Activated naive CD8-positive, alpha-beta T cell treated with anti-CD3 and anti-CD28 coated beads for 36 hours (primary cell): ENCODE measurements around the gene CORO1C. TPM values are rescaled to one million over a fixed set of nuclear protein-coding genes. Genes with fewer than 3 reads are reported as not detected.

ENCODE experiments used
- DNase-seq: peaks from one replicate; pipeline ENCODE4 v3.0.0; 2021
- H3K27ac Mint-ChIP-seq: one replicate; pipeline ENCODE4 v1.8.0; 2022; ENCODE audit warnings: mild to moderate bottlenecking, moderate library complexity, mixed read lengths
- H3K27me3 Mint-ChIP-seq: one replicate; pipeline ENCODE4 v1.8.0; 2022; ENCODE audit warnings: mild to moderate bottlenecking, mixed read lengths
- H3K36me3 Mint-ChIP-seq: one replicate; pipeline ENCODE4 v1.8.0; 2021; ENCODE audit warnings: mild to moderate bottlenecking, mixed read lengths
- H3K4me1 Mint-ChIP-seq: one replicate; pipeline ENCODE4 v1.8.0; 2021; ENCODE audit warnings: mixed read lengths
- H3K4me3 Mint-ChIP-seq: one replicate; pipeline ENCODE4 v1.8.0; 2022; ENCODE audit warnings: mild to moderate bottlenecking, moderate library complexity, mixed read lengths
- H3K9me3 Mint-ChIP-seq: one replicate; pipeline ENCODE4 v1.8.0; 2022; ENCODE audit warnings: mixed read lengths
- total RNA-seq, 2 experiments: library from RNA; stranded (reverse); gene quantifications; one replicate each; pipeline ENCODE4 v1.2.3, GENCODE V29; 2021

CORO1C gene
- total RNA-seq, 2 experiments from 2014 or later: 87.4 to 90.6 TPM

GRCh38 chr12:108647585-108648287 is 83.6 kb downstream of the CORO1C start:
- Mint-ChIP-seq H3K4me3 (no peak overlapping the region), H3K4me1 (peaks cover 36% of the 10 kb centered on the region), H3K36me3 (peaks cover 29% of the 10 kb centered on the region), H3K27ac (no peak overlapping the region), H3K27me3 (no peaks in the 10 kb centered on the region), H3K9me3 (no peaks in the 10 kb centered on the region)
- DNase-seq: no peak

GRCh38 chr12:108646600-108647579 is 84.4 kb downstream of the CORO1C start:
- no peak for DNase-seq
- no peak overlapping the region for H3K4me3 Mint-ChIP-seq
- H3K4me1 Mint-ChIP-seq: peaks cover 34% of the 10 kb centered on the region
- H3K27ac Mint-ChIP-seq: peak overlapping the region; percentile 80
- H3K36me3 Mint-ChIP-seq: peaks cover 29% of the 10 kb centered on the region
- H3K27me3 Mint-ChIP-seq: no peaks in the 10 kb centered on the region
- no peaks in the 10 kb centered on the region for H3K9me3 Mint-ChIP-seq

DNA sequence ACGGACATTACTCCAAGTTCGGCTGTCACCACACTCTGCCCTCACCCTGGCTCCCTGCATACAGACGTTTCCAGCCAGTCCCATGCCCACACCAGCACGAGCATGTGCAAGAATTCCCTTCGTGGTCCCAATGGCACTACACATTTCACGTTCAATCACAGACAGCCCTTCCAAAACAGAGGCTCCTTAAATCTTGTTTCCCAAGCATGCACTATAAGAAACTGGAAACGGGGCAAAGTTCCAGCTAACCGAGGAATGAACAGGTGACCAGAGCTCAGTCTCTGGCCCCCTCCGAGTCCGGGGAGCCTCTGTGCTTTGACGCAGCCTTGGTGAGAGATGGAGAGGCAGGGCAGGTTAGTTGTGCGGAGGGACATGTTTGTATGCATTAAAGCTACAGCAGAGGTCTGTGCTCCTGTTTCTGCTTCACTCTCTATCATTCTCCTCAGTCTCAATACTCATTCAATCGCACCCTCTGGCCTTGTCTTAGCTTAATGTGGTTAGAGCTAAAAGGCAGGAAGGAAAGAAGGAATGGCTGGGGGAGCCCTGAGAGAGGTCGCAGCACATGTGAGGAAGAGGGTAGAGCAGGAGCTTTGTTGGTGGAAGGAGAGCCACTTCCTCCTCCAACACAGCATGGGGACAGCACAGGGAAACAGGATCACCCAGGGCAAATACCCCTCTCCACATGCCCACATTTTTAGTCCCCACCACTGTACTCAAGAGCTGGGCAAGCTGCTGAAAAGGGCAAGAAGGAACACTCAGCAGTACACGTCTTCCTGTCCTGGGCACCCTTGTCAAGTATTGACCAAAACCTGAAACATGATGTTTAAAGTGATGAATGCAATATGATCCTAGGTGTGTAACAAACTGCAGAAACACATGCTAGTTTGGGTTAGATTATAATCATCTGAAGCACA is 85.4 kb downstream of the CORO1C start:
- DNase-seq: no peak
- Mint-ChIP-seq H3K4me1 (peaks cover 36% of the 10 kb centered on the region), H3K27ac (peak overlapping the region; percentile 80), H3K4me3 (peak overlapping the region; percentile 23), H3K27me3 (no peaks in the 10 kb centered on the region), H3K36me3 (peaks cover 25% of the 10 kb centered on the region), H3K9me3 (no peaks in the 10 kb centered on the region)

DNA sequence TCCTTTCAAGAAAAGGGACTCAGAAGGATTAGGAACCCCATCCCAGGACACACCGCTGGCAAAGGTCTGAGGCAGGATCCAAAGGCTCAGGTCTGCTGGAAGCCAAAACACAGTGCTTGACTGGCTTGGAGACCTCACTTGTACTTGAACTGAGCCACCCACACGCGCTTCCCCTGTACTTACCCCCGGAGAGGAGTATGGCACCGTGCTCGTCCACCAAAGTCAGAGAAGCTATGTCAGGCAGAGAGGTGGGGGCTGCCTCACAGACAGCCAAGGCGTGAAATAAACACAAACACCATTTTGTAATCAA is 86.6 kb downstream of the CORO1C start:
- Mint-ChIP-seq H3K9me3 (no peaks in the 10 kb centered on the region), H3K4me3 (no peak overlapping the region), H3K36me3 (peaks cover 24% of the 10 kb centered on the region), H3K4me1 (peaks cover 45% of the 10 kb centered on the region), H3K27me3 (no peaks in the 10 kb centered on the region), H3K27ac (no peak overlapping the region)
- DNase-seq: no peak

DNA sequence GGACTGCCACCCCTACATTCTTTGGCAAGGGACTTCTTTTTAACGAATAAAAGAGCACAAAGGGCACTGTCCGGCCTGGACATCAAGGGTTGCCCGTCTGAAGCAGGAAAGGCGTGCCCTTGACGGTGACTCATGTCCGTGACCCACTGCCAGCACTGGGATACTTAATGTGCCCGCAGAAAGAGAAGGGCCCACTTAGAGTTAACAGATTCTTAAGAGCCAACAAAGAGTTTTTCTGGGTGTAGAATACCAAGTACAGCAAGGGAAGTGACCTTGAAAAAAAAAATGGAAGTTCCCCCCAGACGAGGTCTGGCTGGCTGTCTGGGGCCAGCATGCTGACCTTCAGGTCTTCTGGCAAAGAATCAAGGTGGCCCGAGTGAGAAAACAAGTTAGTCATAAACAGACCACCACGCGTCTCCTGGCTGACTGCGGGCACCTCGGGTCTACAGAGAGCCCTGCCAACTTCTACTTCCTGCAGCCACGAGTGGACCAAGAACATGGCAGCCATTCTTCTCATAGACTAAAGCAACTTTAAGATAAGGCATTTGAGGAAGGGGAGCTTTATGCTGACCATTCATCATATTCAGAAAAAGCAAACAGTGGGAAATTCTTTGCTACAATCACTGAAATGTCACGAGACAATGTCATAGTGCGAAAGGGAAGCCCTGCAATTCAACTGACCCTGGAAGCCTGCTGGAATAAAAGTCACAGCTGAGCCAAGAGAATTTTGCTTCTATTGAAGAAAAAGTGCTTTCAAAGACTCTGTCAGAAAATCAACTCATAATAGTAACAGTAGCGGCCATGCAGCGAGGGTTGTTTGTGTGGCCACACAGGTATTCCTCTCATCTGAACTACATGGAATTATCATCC is 87.1 kb downstream of the CORO1C start:
- H3K27me3 Mint-ChIP-seq: no peaks in the 10 kb centered on the region
- no peak overlapping the region for H3K4me3 Mint-ChIP-seq
- no peak for DNase-seq
- peaks cover 22% of the 10 kb centered on the region for H3K36me3 Mint-ChIP-seq
- no peak overlapping the region for H3K27ac Mint-ChIP-seq
- peaks cover 42% of the 10 kb centered on the region for H3K4me1 Mint-ChIP-seq
- H3K9me3 Mint-ChIP-seq: no peaks in the 10 kb centered on the region

GRCh38 chr12:108642899-108643654 is 88.2 kb downstream of the CORO1C start:
- no peak for DNase-seq
- no peaks in the 10 kb centered on the region for H3K9me3 Mint-ChIP-seq
- no peak overlapping the region for H3K27ac Mint-ChIP-seq
- peaks cover 39% of the 10 kb centered on the region for H3K4me1 Mint-ChIP-seq
- no peak overlapping the region for H3K4me3 Mint-ChIP-seq
- peaks cover 21% of the 10 kb centered on the region for H3K36me3 Mint-ChIP-seq
- no peaks in the 10 kb centered on the region for H3K27me3 Mint-ChIP-seq

GRCh38 chr12:108642269-108642870 is 88.9 kb downstream of the CORO1C start:
- Mint-ChIP-seq H3K4me1 (peaks cover 43% of the 10 kb centered on the region), H3K27me3 (no peaks in the 10 kb centered on the region), H3K36me3 (peaks cover 19% of the 10 kb centered on the region), H3K9me3 (no peaks in the 10 kb centered on the region), H3K27ac (no peak overlapping the region), H3K4me3 (no peak overlapping the region)
- no peak for DNase-seq

GRCh38 chr12:108641446-108642268 is 89.7 kb downstream of the CORO1C start:
- Mint-ChIP-seq H3K36me3 (peaks cover 19% of the 10 kb centered on the region), H3K27ac (no peak overlapping the region), H3K27me3 (no peaks in the 10 kb centered on the region), H3K4me1 (peaks cover 42% of the 10 kb centered on the region), H3K9me3 (no peaks in the 10 kb centered on the region), H3K4me3 (no peak overlapping the region)
- DNase-seq: no peak

GRCh38 chr12:108640802-108641445 is 90.4 kb downstream of the CORO1C start:
- peaks cover 13% of the 10 kb centered on the region for H3K36me3 Mint-ChIP-seq
- no peak overlapping the region for H3K27ac Mint-ChIP-seq
- no peaks in the 10 kb centered on the region for H3K9me3 Mint-ChIP-seq
- no peak for DNase-seq
- H3K27me3 Mint-ChIP-seq: no peaks in the 10 kb centered on the region
- H3K4me1 Mint-ChIP-seq: peaks cover 39% of the 10 kb centered on the region
- no peak overlapping the region for H3K4me3 Mint-ChIP-seq

- Mint-ChIP-seq H3K36me3 (peaks cover 2% of the 10 kb centered on the region), H3K27me3 (no peaks in the 10 kb centered on the region), H3K4me3 (no peak overlapping the region), H3K27ac (no peak overlapping the region), H3K9me3 (no peaks in the 10 kb centered on the region), H3K4me1 (peaks cover 46% of the 10 kb centered on the region)
- no peak for DNase-seq
Measured at GRCh38 chr12:108638997-108639822, 92.1 kb downstream of the CORO1C start.

- H3K4me3 Mint-ChIP-seq: no peak overlapping the region
- H3K27me3 Mint-ChIP-seq: no peaks in the 10 kb centered on the region
- H3K4me1 Mint-ChIP-seq: peaks cover 53% of the 10 kb centered on the region
- H3K27ac Mint-ChIP-seq: peak overlapping the region; percentile 20
- peaks cover 2% of the 10 kb centered on the region for H3K36me3 Mint-ChIP-seq
- no peak for DNase-seq
- no peaks in the 10 kb centered on the region for H3K9me3 Mint-ChIP-seq
Measured at GRCh38 chr12:108638141-108638827, 93.0 kb downstream of the CORO1C start.
